Prostate gland (tissue), 2 donors: ENCODE measurements around the gene CYFIP1.

ENCODE experiments used
- POLR2A ChIP-seq: fragments of 450-650 bp; IDR thresholded peaks from one replicate; pipeline ENCODE4 v1.6.1; 2016; ENCODE audit warnings: antibody characterized with exemption, mild to moderate bottlenecking
- POLR2AphosphoS5 ChIP-seq: sonication (generic); formaldehyde crosslinking; IDR thresholded peaks from one replicate; pipeline ENCODE4 v1.6.1; 2017; ENCODE audit warnings: antibody characterized with exemption
- TF ChIP-seq, protein P1 (sequence below), 4 experiments: fragments of 200-600 bp in 2 of 4; fragments of 450-650 bp in 2 of 4; sonication (generic) in 2 of 4; IDR thresholded peaks; 1 replicate in 3 of 4; 2 replicates in 1 of 4; pipeline ENCODE4 v1.5.1; 2016 to 2019; ENCODE audit warnings: antibody characterized with exemption in 4 of 4, mild to moderate bottlenecking in 2 of 4, moderate library complexity in 2 of 4

DNA sequence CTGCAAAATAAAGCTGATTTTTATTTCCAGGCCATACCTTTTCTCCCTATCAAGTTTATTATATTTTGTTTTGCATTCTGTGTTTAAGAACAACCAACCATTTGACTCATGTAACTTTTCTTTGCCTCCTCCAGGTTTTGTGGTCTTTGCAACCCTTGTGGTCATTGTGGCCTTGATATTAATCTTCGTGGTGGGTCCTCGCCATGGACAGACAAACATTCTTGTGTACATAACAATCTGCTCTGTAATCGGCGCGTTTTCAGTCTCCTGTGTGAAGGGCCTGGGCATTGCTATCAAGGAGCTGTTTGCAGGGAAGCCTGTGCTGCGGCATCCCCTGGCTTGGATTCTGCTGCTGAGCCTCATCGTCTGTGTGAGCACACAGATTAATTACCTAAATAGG is 114.1 kb downstream of the CYFIP1 start:
- TF ChIP-seq POLR2AphosphoS5 (no peak), POLR2A (no peak)
- TF ChIP-seq, protein P1, sequence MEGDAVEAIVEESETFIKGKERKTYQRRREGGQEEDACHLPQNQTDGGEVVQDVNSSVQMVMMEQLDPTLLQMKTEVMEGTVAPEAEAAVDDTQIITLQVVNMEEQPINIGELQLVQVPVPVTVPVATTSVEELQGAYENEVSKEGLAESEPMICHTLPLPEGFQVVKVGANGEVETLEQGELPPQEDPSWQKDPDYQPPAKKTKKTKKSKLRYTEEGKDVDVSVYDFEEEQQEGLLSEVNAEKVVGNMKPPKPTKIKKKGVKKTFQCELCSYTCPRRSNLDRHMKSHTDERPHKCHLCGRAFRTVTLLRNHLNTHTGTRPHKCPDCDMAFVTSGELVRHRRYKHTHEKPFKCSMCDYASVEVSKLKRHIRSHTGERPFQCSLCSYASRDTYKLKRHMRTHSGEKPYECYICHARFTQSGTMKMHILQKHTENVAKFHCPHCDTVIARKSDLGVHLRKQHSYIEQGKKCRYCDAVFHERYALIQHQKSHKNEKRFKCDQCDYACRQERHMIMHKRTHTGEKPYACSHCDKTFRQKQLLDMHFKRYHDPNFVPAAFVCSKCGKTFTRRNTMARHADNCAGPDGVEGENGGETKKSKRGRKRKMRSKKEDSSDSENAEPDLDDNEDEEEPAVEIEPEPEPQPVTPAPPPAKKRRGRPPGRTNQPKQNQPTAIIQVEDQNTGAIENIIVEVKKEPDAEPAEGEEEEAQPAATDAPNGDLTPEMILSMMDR (IDR thresholded peaks at IDR 0.05) = no peak
